GM12891 (cell line): ENCODE data around the gene LRMDA.

Experiments used
- PAX5 ChIP-seq: IDR thresholded peaks from 2 replicates; pipeline ENCODE4 v1.6.1; 2011; ENCODE audit warnings: low read length, moderate library complexity, mild to moderate bottlenecking; ENCODE audit not compliant: insufficient read depth, severe bottlenecking
- POLR2A ChIP-seq: IDR thresholded peaks from 2 replicates; pipeline ENCODE4 v1.6.1; 2011; ENCODE audit warnings: low read depth, low read length, control low read depth
- POLR2AphosphoS5 ChIP-seq: IDR thresholded peaks from 2 replicates; pipeline ENCODE4 v1.6.1; 2011; ENCODE audit warnings: low read depth, low read length, control low read depth
- POU2F2 ChIP-seq: IDR thresholded peaks from 2 replicates; pipeline ENCODE4 v1.6.1; 2011; ENCODE audit warnings: low read depth, mild to moderate bottlenecking, control low read depth, low read length, moderate library complexity
- SPI1 ChIP-seq: IDR thresholded peaks from 2 replicates; pipeline ENCODE4 v1.6.1; 2011; ENCODE audit warnings: low read depth, low read length, control low read depth
- TAF1 ChIP-seq: IDR thresholded peaks from 2 replicates; pipeline ENCODE4 v1.6.1; 2011; ENCODE audit warnings: low read depth, low read length, control low read depth

DNA sequence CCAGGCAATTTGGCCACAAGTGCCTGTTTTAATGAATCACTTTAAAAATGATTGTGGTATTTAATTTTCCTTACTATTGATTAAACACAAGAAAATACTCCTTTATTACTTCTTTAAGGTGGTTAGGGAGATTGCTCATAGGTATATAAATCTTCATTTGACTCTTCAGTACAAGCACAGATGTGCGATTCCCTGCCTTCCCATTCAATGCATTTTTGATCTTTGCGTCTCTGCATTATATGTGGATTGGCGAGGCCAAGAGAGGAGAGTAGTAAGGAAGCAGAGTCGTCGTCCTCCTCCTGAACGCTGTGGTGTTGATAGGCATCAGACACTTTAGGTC lies 683.7 kb downstream of the LRMDA start:
- TF ChIP-seq TAF1, result no peak
- TF ChIP-seq POLR2A, result no peak
- no peak for TF ChIP-seq POLR2AphosphoS5
- no peak for TF ChIP-seq SPI1
- TF ChIP-seq POU2F2, result no peak
- no peak for TF ChIP-seq PAX5
